ENCODE results near the gene GSS. TPM values are rescaled to one million over a fixed set of nuclear protein-coding genes. Genes with fewer than 3 reads are reported as not detected.

The GSS gene
- total and polyA plus RNA-seq, 4 donors, result 32.6 to 52.7 (median 47.9) TPM

DNA sequence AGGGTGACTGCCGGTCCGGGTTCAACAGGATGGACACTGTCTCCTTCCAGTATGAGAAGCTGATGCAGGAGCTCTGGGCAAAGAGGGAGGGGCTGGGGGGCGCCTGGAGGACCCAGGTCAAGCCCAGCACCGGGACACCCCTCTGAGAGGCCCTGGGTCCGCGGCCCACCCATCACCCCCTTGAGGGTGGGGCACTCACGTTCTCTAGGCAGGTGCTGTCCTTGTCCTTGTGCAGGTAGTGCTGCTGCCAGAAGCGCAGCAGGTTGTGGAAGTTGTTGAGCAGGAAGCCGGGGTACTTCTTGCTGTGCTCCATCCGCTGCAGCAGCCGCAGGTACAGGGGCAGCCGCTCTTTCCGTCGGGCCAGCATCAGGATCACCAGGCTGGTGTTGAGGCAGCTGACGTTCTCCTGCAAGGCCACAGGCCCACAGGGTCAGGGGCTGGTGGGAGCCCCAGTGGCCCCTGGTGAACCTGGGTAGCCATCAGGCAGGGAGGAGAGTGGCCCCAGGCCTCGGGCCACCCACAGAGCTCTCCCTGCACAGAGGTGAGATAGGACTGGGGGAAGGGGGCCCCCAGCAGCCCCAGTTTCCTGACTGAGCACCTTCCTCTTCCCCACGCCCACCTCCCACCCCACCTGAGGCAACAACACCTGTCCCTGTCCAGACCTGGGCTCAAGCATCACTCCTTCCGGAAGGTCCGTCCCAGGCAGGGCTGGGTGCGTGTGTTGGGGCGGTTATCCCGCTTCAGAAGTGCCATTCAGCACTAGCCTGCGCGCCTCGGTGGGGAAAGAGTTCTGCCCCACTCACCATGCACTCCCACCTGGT, 47.8 kb upstream of the GSS start:
- H3K4me3 ChIP-seq, result no peak overlapping the region
- WGBS, 2 donors, result 94 to 95% methylated on average over 24 to 25 of the region's 25 CpGs
- TF ChIP-seq, protein P1, sequence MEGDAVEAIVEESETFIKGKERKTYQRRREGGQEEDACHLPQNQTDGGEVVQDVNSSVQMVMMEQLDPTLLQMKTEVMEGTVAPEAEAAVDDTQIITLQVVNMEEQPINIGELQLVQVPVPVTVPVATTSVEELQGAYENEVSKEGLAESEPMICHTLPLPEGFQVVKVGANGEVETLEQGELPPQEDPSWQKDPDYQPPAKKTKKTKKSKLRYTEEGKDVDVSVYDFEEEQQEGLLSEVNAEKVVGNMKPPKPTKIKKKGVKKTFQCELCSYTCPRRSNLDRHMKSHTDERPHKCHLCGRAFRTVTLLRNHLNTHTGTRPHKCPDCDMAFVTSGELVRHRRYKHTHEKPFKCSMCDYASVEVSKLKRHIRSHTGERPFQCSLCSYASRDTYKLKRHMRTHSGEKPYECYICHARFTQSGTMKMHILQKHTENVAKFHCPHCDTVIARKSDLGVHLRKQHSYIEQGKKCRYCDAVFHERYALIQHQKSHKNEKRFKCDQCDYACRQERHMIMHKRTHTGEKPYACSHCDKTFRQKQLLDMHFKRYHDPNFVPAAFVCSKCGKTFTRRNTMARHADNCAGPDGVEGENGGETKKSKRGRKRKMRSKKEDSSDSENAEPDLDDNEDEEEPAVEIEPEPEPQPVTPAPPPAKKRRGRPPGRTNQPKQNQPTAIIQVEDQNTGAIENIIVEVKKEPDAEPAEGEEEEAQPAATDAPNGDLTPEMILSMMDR (IDR thresholded peaks at IDR 0.05; ENCODE audit: control extremely low read depth, extremely low read depth), result no peak
- ATAC-seq (ENCODE audit: insufficient read depth, low FRiP score) (no peak), DNase-seq (no peak)
- H3K9ac ChIP-seq (ENCODE audit: insufficient read depth in 1 of 2, low read length in 2 of 2), result no peak overlapping the region
- H3K4me1 ChIP-seq (ENCODE audit: control insufficient read depth in 5 of 5, insufficient read depth in 5 of 5, low read length in 5 of 5), result no peaks in the 10 kb centered on the region
- H3K27ac ChIP-seq (ENCODE audit: low read depth in 1 of 2, low read length in 1 of 2), result no peak overlapping the region
- peaks cover 24 to 95% (median 46%) of the 10 kb centered on the region in 4 donors for H3K36me3 ChIP-seq (ENCODE audit: control insufficient read depth in 4 of 4, insufficient read depth in 4 of 4, low read length in 4 of 4)
- H3K27me3 ChIP-seq (ENCODE audit: control insufficient read depth in 3 of 3, insufficient read depth in 3 of 3, low read length in 2 of 3), result no peaks in the 10 kb centered on the region
- no peaks in the 10 kb centered on the region for H3K9me3 ChIP-seq (ENCODE audit: control insufficient read depth in 4 of 4, insufficient read depth in 3 of 4, low read length in 3 of 4)

- no peaks in the 10 kb centered on the region for H3K27me3 ChIP-seq (ENCODE audit: control insufficient read depth in 3 of 3, insufficient read depth in 3 of 3, low read length in 2 of 3)
- TF ChIP-seq, protein P1 (IDR thresholded peaks at IDR 0.05; ENCODE audit: control extremely low read depth, extremely low read depth), result no peak
- no peaks in the 10 kb centered on the region for H3K9me3 ChIP-seq (ENCODE audit: control insufficient read depth in 4 of 4, insufficient read depth in 3 of 4, low read length in 3 of 4)
- H3K9ac ChIP-seq (ENCODE audit: insufficient read depth in 1 of 2, low read length in 2 of 2), result no peak overlapping the region
- DNase-seq (no peak), ATAC-seq (ENCODE audit: insufficient read depth, low FRiP score) (no peak)
- H3K27ac ChIP-seq (ENCODE audit: low read depth in 1 of 2, low read length in 1 of 2), result no peak overlapping the region
- peaks cover 0 to 3% (median 0%) of the 10 kb centered on the region in 5 donors for H3K4me1 ChIP-seq (ENCODE audit: control insufficient read depth in 5 of 5, insufficient read depth in 5 of 5, low read length in 5 of 5)
- 86 to 92% methylated on average over 10 of the region's 10 CpGs for WGBS, 2 donors
- peaks cover 19 to 92% (median 44%) of the 10 kb centered on the region in 4 donors for H3K36me3 ChIP-seq (ENCODE audit: control insufficient read depth in 4 of 4, insufficient read depth in 4 of 4, low read length in 4 of 4)
- no peak overlapping the region for H3K4me3 ChIP-seq
Observed at GRCh38 chr20:35002426-35003210, 47.0 kb upstream of the GSS start.

GRCh38 chr20:35001596-35002362, 46.2 kb upstream of the GSS start:
- Histone ChIP-seq H3K27ac (ENCODE audit: low read depth in 1 of 2, low read length in 1 of 2) (no peak overlapping the region), H3K36me3 (ENCODE audit: control insufficient read depth in 4 of 4, insufficient read depth in 4 of 4, low read length in 4 of 4) (peaks cover 19 to 93% (median 41%) of the 10 kb centered on the region in 4 donors), H3K9ac (ENCODE audit: insufficient read depth in 1 of 2, low read length in 2 of 2) (no peak overlapping the region), H3K4me1 (ENCODE audit: control insufficient read depth in 5 of 5, insufficient read depth in 5 of 5, low read length in 5 of 5) (peaks cover 0 to 6% (median 0%) of the 10 kb centered on the region in 5 donors), H3K27me3 (ENCODE audit: control insufficient read depth in 3 of 3, insufficient read depth in 3 of 3, low read length in 2 of 3) (no peaks in the 10 kb centered on the region), H3K9me3 (ENCODE audit: control insufficient read depth in 4 of 4, insufficient read depth in 3 of 4, low read length in 3 of 4) (no peaks in the 10 kb centered on the region), H3K4me3 (no peak overlapping the region)
- WGBS, 2 donors, result 92 to 93% methylated on average over 15 of the region's 15 CpGs
- TF ChIP-seq, protein P1 (IDR thresholded peaks at IDR 0.05; ENCODE audit: control extremely low read depth, extremely low read depth), result no peak
- DNase-seq, result no peak
- ATAC-seq (ENCODE audit: insufficient read depth, low FRiP score), result no peak

Data from lung (tissue), 12 donors.